Right atrium auricular region (tissue), 2 donors: Measurements from ENCODE around the gene CCDC77. TPM values are rescaled to one million over a fixed set of nuclear protein-coding genes. Genes with fewer than 3 reads are reported as not detected.

Experiments
- DNase-seq: peaks from one replicate; pipeline ENCODE4 v3.0.0-alpha.2; 2019; ENCODE audit warnings: low spot score
- H3K27ac ChIP-seq, 2 donors: fragments of 200-600 bp; sonication (generic); 1 replicate in 1 of 2; 2 replicates in 1 of 2; pipeline ENCODE4 v1.5.1; 2016 to 2019
- H3K27me3 ChIP-seq, 2 donors: fragments of 200-600 bp; sonication (generic); one replicate each; pipeline versions ENCODE4 v1.5.1 to v1.6.0; 2017 to 2019
- H3K36me3 ChIP-seq: fragments of 200-600 bp; sonication (generic); one replicate; pipeline ENCODE4 v1.5.1; 2016
- H3K4me1 ChIP-seq, 2 donors: fragments of 200-600 bp; sonication (generic); one replicate each; pipeline versions ENCODE4 v1.5.1 to v1.6.0; 2017 to 2019
- H3K4me3 ChIP-seq, 2 donors: fragments of 200-600 bp; sonication (generic); 1 replicate in 1 of 2; 2 replicates in 1 of 2; pipeline ENCODE4 v1.5.1; 2017 to 2019; ENCODE audit warnings: mild to moderate bottlenecking in 1 of 2, moderate library complexity in 1 of 2
- H3K9me3 ChIP-seq, 2 donors: fragments of 200-600 bp; sonication (generic); one replicate each; pipeline ENCODE4 v1.5.1; 2019
- CTCF ChIP-seq, 2 donors: fragments of 200-600 bp; sonication (generic); IDR thresholded peaks; one replicate each; pipeline ENCODE4 v1.5.1; 2019; ENCODE audit warnings: antibody characterized with exemption in 2 of 2
- total RNA-seq, 2 donors: library from RNA; depleted of rRNA; stranded (reverse); fragments of >200 nt; gene quantifications; one replicate each; pipeline ENCODE4 v1.1.0, GENCODE V29; 2016

The CCDC77 gene
- total RNA-seq, 2 donors from 2014 or later: 2.6 to 3.2 TPM

GRCh38 chr12:462936-463705 lies 61.7 kb downstream of the CCDC77 start:
- Histone ChIP-seq H3K4me1 (peaks cover 0 to 54% of the 10 kb centered on the region in 2 donors), H3K9me3 (no peaks in the 10 kb centered on the region), H3K27me3 (peaks cover 0 to 3% of the 10 kb centered on the region in 2 donors), H3K27ac (peak overlapping the region; percentile 86 to 90), H3K4me3 (no peak overlapping the region), H3K36me3 (no peaks in the 10 kb centered on the region)
- DNase-seq: no peak
- TF ChIP-seq CTCF (IDR thresholded peaks at IDR 0.05): no peak

- H3K36me3 ChIP-seq: no peaks in the 10 kb centered on the region
- H3K4me3 ChIP-seq: no peak overlapping the region
- no peak for TF ChIP-seq CTCF (IDR thresholded peaks at IDR 0.05)
- peaks cover 0 to 53% of the 10 kb centered on the region in 2 donors for H3K4me1 ChIP-seq
- H3K27me3 ChIP-seq: peaks cover 0 to under 1% of the 10 kb centered on the region in 2 donors
- DNase-seq: no peak
- no peaks in the 10 kb centered on the region for H3K9me3 ChIP-seq
- H3K27ac ChIP-seq: peak overlapping the region; percentile 86 to 90
These were observed 63.2 kb downstream of the CCDC77 start for GRCh38 chr12:464484-465267.

GRCh38 chr12:466039-466438 lies 64.6 kb downstream of the CCDC77 start:
- H3K4me1 ChIP-seq: peaks cover 0 to 54% of the 10 kb centered on the region in 2 donors
- no peak overlapping the region for H3K4me3 ChIP-seq
- H3K27ac ChIP-seq: peak overlapping the region; percentile 86 to 90
- peak; percentile 66 for DNase-seq
- no peak for TF ChIP-seq CTCF (IDR thresholded peaks at IDR 0.05)
- H3K27me3 ChIP-seq: no peaks in the 10 kb centered on the region
- no peaks in the 10 kb centered on the region for H3K9me3 ChIP-seq
- no peaks in the 10 kb centered on the region for H3K36me3 ChIP-seq

GRCh38 chr12:466762-467161 lies 65.3 kb downstream of the CCDC77 start:
- Histone ChIP-seq H3K4me1 (peaks cover 0 to 51% of the 10 kb centered on the region in 2 donors), H3K27me3 (no peaks in the 10 kb centered on the region), H3K9me3 (no peaks in the 10 kb centered on the region), H3K36me3 (no peaks in the 10 kb centered on the region), H3K4me3 (no peak overlapping the region), H3K27ac (peak overlapping the region; percentile 86 to 90)
- no peak for DNase-seq
- no peak for TF ChIP-seq CTCF (IDR thresholded peaks at IDR 0.05)

GRCh38 chr12:467591-467990 lies 66.1 kb downstream of the CCDC77 start:
- Histone ChIP-seq H3K9me3 (no peaks in the 10 kb centered on the region), H3K4me3 (no peak overlapping the region), H3K36me3 (no peaks in the 10 kb centered on the region), H3K4me1 (peaks cover 0 to 51% of the 10 kb centered on the region in 2 donors), H3K27ac (peak overlapping the region; percentile 86 to 90), H3K27me3 (no peaks in the 10 kb centered on the region)
- no peak for DNase-seq
- TF ChIP-seq CTCF (IDR thresholded peaks at IDR 0.05): no peak
